Adrenal gland (tissue), 12 donors: ENCODE measurements around the gene TBL3. TPM values are rescaled to one million over a fixed set of nuclear protein-coding genes. Genes with fewer than 3 reads are reported as not detected.
"Not testable (repeated sequence)": the region's sequence is repeated elsewhere in the genome, so short reads cannot be mapped to it uniquely, and the experiment has no call there.

Source experiments
- DNase-seq, 7 donors: peaks; one replicate each; pipeline ENCODE4 v3.0.0-alpha.2; 2019 to 2020
- H3K27ac ChIP-seq, 5 donors: fragments of 200-600 bp; sonication (generic) in 4 of 5; 1 replicate in 3 of 5; 2 replicates in 2 of 5; pipeline versions ENCODE4 v1.5.1 to v1.8.0; 2016 to 2020; ENCODE audit warnings: mild to moderate bottlenecking in 1 of 5
- H3K27me3 ChIP-seq: fragments of 200-600 bp; 2 replicates; pipeline ENCODE4 v1.8.0; 2021
- H3K36me3 ChIP-seq, 2 donors: fragments of 200-600 bp; replicated peaks in 1 of 2; 1 replicate in 1 of 2; 2 replicates in 1 of 2; pipeline versions ENCODE4 v1.5.1 to v1.8.0; 2018 to 2022
- H3K4me1 ChIP-seq, 2 donors: fragments of 200-600 bp; replicated peaks in 1 of 2; 1 replicate in 1 of 2; 2 replicates in 1 of 2; pipeline versions ENCODE4 v1.5.1 to v1.8.0; 2018 to 2021
- H3K4me3 ChIP-seq, 4 donors: fragments of 200-600 bp; sonication (generic) in 3 of 4; one replicate each; pipeline ENCODE4 v1.5.1; 2016 to 2018
- H3K9me3 ChIP-seq, 3 donors: fragments of 200-600 bp; sonication (generic) in 1 of 3; replicated peaks in 1 of 3; 1 replicate in 2 of 3; 2 replicates in 1 of 3; pipeline versions ENCODE4 v1.5.1 to v1.8.0; 2016 to 2021
- POLR2A ChIP-seq, 2 donors: fragments of 450-650 bp; IDR thresholded peaks; one replicate each; pipeline ENCODE4 v1.6.1; 2017; ENCODE audit warnings: antibody characterized with exemption in 2 of 2, mild to moderate bottlenecking in 2 of 2, moderate library complexity in 1 of 2
- WGBS, 4 donors: extraction: QIAGEN DNeasy Blood & Tissue Kit in 2 of 4; methylation state at CpG; one replicate each; pipeline versions ENCODE4 v1.1.5 to v1.1.7; 2013 to 2017; 5-methylcytosine and 5-hydroxymethylcytosine counted together
- intact Hi-C, 2 donors: fragments of 100-400 bp; cut with DNase I; formaldehyde crosslinking; loops; one replicate each; pipeline versions ENCODE4 v1.14.1 to v1.15.0; 2022 to 2023
- polyA plus RNA-seq, 3 donors: library from polyadenylated mRNA; stranded (reverse); fragments of 200-250 nt in 2 of 3; fragments of 350-450 nt in 1 of 3; fragmentation: Illumina TruSeq in 1 of 3; extraction: RNeasy Lipid Tissue Mini Kit (QIAGEN cat#74804) in 1 of 3; gene quantifications; one replicate each; pipeline ENCODE4 v1.2.3, GENCODE V29; 2013 to 2014
- total RNA-seq, 9 donors: library from RNA; depleted of rRNA in 4 of 9; stranded (reverse); fragments of >200 nt in 4 of 9; fragments of 120-200 nt in 1 of 9; fragmentation: NEBNext Ultra II Directional in 1 of 9; extraction: Animal tissue kit (Norgen Biotek cat#: 25700) in 1 of 9; gene quantifications; one replicate each; pipeline versions ENCODE4 v1.1.0 to v1.2.4, GENCODE V29; 2013 to 2023
- TF ChIP-seq, protein P1 (sequence below), 6 experiments: fragments of 450-650 bp in 4 of 6; fragments of 200-600 bp in 2 of 6; sonication (generic) in 1 of 6; IDR thresholded peaks; 1 replicate in 5 of 6; 2 replicates in 1 of 6; pipeline versions ENCODE4 v1.5.1 to v1.8.0; 2016 to 2021; ENCODE audit warnings: antibody characterized with exemption in 6 of 6, mild to moderate bottlenecking in 2 of 6, moderate library complexity in 1 of 6
- donor health status: healthy with polysubstance abuse.
- donor health status: Bipolar disorder and iron deficiency.
- donor health status: DM: yes; HTN: yes; CAD: no.
- donor health status: DM: no; HTN: no; CAD: no.
- donor health status: DM: no; HTN: no; CAD: no.
- donor health status: DM: yes; HTN: yes; CAD: no.

Gene TBL3
- total and polyA plus RNA-seq, 12 donors = 10.8 to 137 (median 36.2) TPM

DNA sequence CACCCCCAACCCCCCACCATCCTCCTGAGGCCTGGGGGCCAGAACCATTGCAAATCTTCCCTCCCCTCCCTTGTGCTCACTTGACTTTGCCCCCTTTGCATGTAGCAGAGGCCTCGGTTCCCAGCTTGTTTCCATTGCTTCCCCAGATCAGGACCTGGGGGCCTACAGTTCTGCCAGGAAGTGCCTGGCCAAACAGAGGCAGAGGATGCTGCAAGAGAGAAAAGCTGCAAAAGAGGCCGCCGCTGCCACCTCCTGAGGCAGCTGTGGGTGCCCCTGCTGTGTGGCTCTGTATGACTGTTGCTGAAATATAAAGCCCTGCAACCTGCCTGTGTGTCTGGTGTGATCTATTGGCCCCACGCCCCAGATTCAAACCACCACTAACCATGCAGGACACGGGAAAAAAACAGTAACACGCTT, 10.2 kb upstream of the TBL3 start:
- Histone ChIP-seq H3K36me3 (peaks cover 0 to 23% of the 10 kb centered on the region in 2 donors), H3K9me3 (no peaks in the 10 kb centered on the region), H3K4me1 (peaks cover 10 to 29% of the 10 kb centered on the region in 2 donors), H3K4me3 (no peak overlapping the region), H3K27me3 (no peaks in the 10 kb centered on the region), H3K27ac (no peak overlapping the region)
- WGBS, 4 donors = 58 to 73% (median 65%) methylated on average over 3 to 6 of the region's 6 CpGs
- no peak for TF ChIP-seq POLR2A (IDR thresholded peaks at IDR 0.05)
- intact Hi-C loops = no loop called here
- no peak for DNase-seq

DNA sequence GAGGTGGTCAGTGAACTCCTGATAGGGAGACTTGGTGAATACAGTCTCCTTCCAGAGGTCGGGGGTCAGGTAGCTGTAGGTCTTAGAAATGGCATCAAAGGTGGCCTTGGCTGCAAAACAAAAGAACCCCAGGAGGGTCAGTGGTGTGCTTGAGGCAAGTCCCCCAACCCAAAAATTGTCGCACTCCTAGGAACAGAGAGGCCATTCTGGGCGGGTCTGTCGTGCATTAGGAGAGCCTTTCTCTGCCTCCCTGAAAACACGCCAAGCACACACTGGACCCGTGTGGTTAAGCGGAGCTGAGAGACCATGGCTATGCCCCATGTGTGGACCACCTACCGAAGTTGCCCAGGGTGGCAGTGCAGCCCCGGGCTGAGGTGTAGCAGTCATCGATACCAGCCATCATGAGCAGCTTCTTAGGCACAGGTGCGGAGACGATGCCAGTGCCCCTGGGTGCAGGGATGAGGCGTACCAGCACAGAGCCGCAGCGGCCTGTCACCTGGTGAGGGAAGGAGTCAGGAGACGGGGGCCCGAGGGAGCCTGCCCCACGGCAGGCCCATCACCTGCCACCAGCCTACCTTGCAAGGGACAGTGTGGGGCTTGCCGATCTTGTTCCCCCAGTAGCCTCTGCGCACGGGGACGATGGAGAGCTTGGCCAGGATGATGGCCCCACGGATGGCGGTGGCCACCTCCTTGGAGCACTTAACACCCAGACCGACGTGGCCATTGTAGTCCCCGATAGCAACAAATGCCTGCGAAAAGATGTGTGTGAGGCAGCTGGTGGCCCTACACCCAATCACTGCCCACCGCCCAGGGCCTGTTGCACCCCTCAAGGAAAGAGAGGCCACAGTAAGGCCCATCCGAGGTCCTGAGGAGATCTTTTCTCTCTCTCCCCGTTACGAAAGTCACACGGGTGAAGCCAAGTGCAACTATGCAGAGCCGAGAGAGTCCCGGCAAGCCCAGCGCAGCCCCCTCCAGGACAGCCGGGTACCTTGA, 9.4 kb upstream of the TBL3 start:
- DNase-seq, H3K9me3 ChIP-seq, H3K27ac ChIP-seq, H3K27me3 ChIP-seq, intact Hi-C loops: not testable (repeated sequence)
- Histone ChIP-seq H3K36me3 (peaks cover 0 to 23% of the 10 kb centered on the region in 2 donors), H3K4me1 (peaks cover 10 to 29% of the 10 kb centered on the region in 2 donors), H3K4me3 (peak overlapping the region in 1 of 4 donors; percentile 90)
- WGBS, 4 donors = 81 to 86% (median 84%) methylated on average over 21 to 37 of the region's 37 CpGs

DNA sequence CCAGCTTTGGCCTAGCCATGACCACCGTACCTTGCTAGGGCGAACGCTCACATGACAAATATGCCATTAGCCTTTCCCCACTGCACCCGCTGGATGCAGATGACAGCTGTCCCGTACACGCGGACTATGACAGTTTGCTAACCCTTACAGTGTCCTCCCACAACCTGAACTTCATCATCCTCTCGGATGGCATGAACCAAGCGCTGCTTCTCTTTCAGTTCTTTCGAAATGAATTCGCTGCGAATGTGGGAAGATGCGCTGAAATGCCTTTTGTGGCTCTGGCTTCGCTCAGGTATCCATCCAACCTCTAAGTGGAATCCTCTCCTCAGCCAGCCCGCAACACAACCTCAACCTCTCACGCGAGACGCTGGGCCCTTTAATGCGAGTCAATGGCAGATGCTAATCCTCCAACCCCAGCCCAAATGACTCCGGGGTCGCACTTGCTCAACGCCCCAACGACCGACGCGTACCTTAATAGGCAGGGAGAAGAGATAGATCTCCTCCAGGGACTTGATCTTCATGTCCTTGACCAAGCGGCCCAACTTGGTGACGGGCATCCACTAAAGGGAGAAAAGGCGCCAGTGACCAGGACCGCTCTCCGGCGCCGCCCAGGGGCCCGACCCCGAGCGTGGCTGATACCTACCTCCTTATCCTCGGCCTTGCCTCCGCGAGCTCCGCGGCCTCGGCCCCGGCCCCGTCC, 7.9 kb upstream of the TBL3 start:
- WGBS, 4 donors = 8 to 13% (median 10%) methylated on average over 25 to 44 of the region's 44 CpGs
- peak overlapping the region; percentile 92 to 98 (median 95) for H3K27ac ChIP-seq
- intact Hi-C loops = no loop called here
- peaks cover 0 to 23% of the 10 kb centered on the region in 2 donors for H3K36me3 ChIP-seq
- H3K4me1 ChIP-seq = peaks cover 10 to 29% of the 10 kb centered on the region in 2 donors
- peak in 6 of 7 donors; percentile 38 to 83 (median 62) for DNase-seq
- H3K9me3 ChIP-seq = no peaks in the 10 kb centered on the region
- TF ChIP-seq, protein P1, sequence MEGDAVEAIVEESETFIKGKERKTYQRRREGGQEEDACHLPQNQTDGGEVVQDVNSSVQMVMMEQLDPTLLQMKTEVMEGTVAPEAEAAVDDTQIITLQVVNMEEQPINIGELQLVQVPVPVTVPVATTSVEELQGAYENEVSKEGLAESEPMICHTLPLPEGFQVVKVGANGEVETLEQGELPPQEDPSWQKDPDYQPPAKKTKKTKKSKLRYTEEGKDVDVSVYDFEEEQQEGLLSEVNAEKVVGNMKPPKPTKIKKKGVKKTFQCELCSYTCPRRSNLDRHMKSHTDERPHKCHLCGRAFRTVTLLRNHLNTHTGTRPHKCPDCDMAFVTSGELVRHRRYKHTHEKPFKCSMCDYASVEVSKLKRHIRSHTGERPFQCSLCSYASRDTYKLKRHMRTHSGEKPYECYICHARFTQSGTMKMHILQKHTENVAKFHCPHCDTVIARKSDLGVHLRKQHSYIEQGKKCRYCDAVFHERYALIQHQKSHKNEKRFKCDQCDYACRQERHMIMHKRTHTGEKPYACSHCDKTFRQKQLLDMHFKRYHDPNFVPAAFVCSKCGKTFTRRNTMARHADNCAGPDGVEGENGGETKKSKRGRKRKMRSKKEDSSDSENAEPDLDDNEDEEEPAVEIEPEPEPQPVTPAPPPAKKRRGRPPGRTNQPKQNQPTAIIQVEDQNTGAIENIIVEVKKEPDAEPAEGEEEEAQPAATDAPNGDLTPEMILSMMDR (IDR thresholded peaks at IDR 0.05) = peak in 2 of 6 experiments; percentile 20 to 26
- no peak for TF ChIP-seq POLR2A (IDR thresholded peaks at IDR 0.05)
- H3K4me3 ChIP-seq = peak overlapping the region in 3 of 4 donors; percentile 71 to 90 (median 72)
- H3K27me3 ChIP-seq = no peaks in the 10 kb centered on the region

DNA sequence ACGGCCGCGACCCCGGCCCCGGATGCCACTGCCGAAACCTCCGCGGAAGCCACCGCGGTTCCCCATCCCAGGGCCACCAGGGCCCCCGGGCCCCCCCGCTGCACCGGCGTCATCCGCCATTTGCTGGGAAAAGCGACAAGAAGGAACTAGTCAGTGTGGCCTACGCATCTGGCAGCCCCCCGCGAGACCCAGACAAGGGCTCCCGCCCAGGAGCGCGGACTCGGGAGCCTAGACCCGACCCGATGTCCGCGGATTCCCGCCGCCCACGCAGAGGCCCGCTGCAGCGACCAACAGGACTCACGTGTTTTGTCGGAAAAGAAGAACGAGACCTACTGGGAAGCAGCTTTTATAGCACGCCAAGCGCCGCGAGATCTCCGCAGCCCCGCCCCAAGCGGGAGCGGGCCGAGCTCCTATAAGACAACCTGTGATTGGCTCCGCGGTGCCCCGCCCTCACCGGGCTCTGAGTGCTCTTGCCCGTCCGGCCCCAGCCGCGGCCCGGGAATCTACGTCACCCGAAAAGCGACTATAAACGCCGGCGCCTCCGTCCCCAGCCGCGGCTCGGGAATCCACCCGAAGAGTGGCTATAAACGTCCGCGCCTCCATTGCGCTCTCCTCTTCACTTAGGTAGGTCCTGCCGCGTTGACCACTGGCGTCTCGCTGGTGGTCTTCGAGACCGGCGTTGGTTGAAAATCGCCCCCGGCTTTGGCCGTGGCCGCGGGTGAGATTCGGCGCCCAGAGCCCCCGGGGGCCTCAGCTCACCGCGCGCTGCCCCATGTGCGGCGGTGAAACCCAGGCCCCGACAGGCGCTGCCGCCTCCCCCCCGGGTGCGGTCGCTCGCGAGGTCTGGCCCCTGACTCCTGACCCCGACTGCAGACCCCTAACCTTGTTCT, 7.1 kb upstream of the TBL3 start, which contains the start of gene RPS2:
TSS of gene RPS2 (minus strand) at position 321 of the 890 bp plus-strand sequence. CDS start at position 120, 201 bp downstream.
- 0 to 2% (median 1%) methylated on average over 10 to 97 of the region's 97 CpGs for WGBS, 4 donors
- Histone ChIP-seq H3K36me3 (peaks cover 0 to 23% of the 10 kb centered on the region in 2 donors), H3K4me1 (peaks cover 10 to 29% of the 10 kb centered on the region in 2 donors), H3K27ac (peak within 1 kb of the TSS; percentile 92 to 98 (median 95)), H3K27me3 (no peaks in the 10 kb centered on the region), H3K9me3 (no peaks in the 10 kb centered on the region), H3K4me3 (peak within 1 kb of the TSS; percentile 72 to 92 (median 90))
- intact Hi-C loops = no loop called here
- TF ChIP-seq POLR2A (IDR thresholded peaks at IDR 0.05) = peak; percentile 95 to 96
- TF ChIP-seq, protein P1 (IDR thresholded peaks at IDR 0.05) = peak in 1 of 6 experiments; percentile 14
- peak; percentile 98 to 100 (median 100) for DNase-seq
